GM12878 (cell line): ENCODE data around the gene NXN. TPM values are rescaled to one million over a fixed set of nuclear protein-coding genes. Genes with fewer than 3 reads are reported as not detected.

ENCODE experiments used
- ATAC-seq: fragments of 200-7000 bp; cut with Tn5 transposase; 3 replicates; pipeline ENCODE4 v1.9.1; 2020; ENCODE audit warnings: mild to moderate bottlenecking, moderate library complexity
- BruUV-seq: library from RNA; stranded (reverse); fragments of 400-500 nt; replicated peaks from 2 replicates; lab custom pipeline; 2021; lab: Mats Ljungman, UMichigan
- CTCF ChIA-PET: fragments of 300-600 bp; sonication (Branson Sonifier 250); formaldehyde crosslinking; extraction: SDS; loops from one replicate; lab custom pipeline; 2021; ENCODE audit warnings: inconsistent platforms; lab: Yijun Ruan, JAX
- POLR2A ChIA-PET: fragments of 350-600 bp; formaldehyde crosslinking; extraction: SDS; loops from one replicate; lab custom pipeline; 2021; ENCODE audit warnings: inconsistent platforms; lab: Charles Lee
- RAD21 ChIA-PET: fragments of 300-600 bp; sonication (Branson Sonifier 250); formaldehyde crosslinking; loops from one replicate; lab custom pipeline; 2023; ENCODE audit warnings: antibody characterized with exemption; ENCODE audit not compliant: unreplicated experiment; lab: Charles Lee
- SMC1A ChIA-PET: fragments of 300-600 bp; sonication (Branson Sonifier 250); formaldehyde crosslinking; loops from one replicate; lab custom pipeline; 2023; ENCODE audit not compliant: unreplicated experiment, uncharacterized antibody; lab: Charles Lee
- DNase-seq: peaks from one replicate; pipeline ENCODE4 v3.0.0-alpha.2; 2011; ENCODE audit warnings: low read depth, low spot score
- FAIRE-seq: peaks from 3 replicates; lab custom pipeline; 2011; peaks lifted over from hg19 to GRCh38; lab: Jason Lieb, UNC
- H2AFZ ChIP-seq: 2 replicates; pipeline ENCODE4 v1.6.0; 2011; ENCODE audit warnings: low read depth, low read length, control low read depth; ENCODE audit not compliant: control insufficient read depth
- H3K27ac ChIP-seq: 2 replicates; pipeline ENCODE4 v1.5.1; 2011; ENCODE audit warnings: control low read depth; ENCODE audit not compliant: control insufficient read depth, insufficient read depth
- H3K27me3 ChIP-seq, 2 experiments: replicated peaks in 1 of 2; 2 replicates each; pipeline versions ENCODE4 v1.6.0 to v1.6.1; 2011; ENCODE audit warnings: low read length in 1 of 2; ENCODE audit not compliant: control insufficient read depth in 2 of 2, insufficient read depth in 2 of 2
- H3K36me3 ChIP-seq, 2 experiments: 2 replicates each; pipeline ENCODE4 v1.5.1; 2011; ENCODE audit warnings: low read length in 1 of 2; ENCODE audit not compliant: control insufficient read depth in 2 of 2, insufficient read depth in 2 of 2
- H3K4me1 ChIP-seq: 2 replicates; pipeline ENCODE4 v1.6.1; 2011; ENCODE audit warnings: mild to moderate bottlenecking, low read length, moderate library complexity, mixed read lengths; ENCODE audit not compliant: control insufficient read depth, insufficient read depth
- H3K4me2 ChIP-seq: 2 replicates; pipeline ENCODE4 v1.6.0; 2011; ENCODE audit warnings: control low read depth; ENCODE audit not compliant: control insufficient read depth, insufficient read depth
- H3K4me3 ChIP-seq: fragments of 200-600 bp; sonication (generic); 2 replicates; pipeline ENCODE4 v1.5.1; 2016
- H3K79me2 ChIP-seq: 2 replicates; pipeline ENCODE4 v1.6.0; 2011; ENCODE audit warnings: low read length; ENCODE audit not compliant: control insufficient read depth, insufficient read depth
- H3K9ac ChIP-seq: 2 replicates; pipeline ENCODE4 v1.8.0; 2011; ENCODE audit warnings: low read length, control low read depth, mixed read lengths; ENCODE audit not compliant: control insufficient read depth, insufficient read depth
- H3K9me3 ChIP-seq: replicated peaks from 3 replicates; pipeline ENCODE4 v1.5.1; 2011; ENCODE audit warnings: mild to moderate bottlenecking, low read length; ENCODE audit not compliant: control insufficient read depth, insufficient read depth
- H4K20me1 ChIP-seq: 2 replicates; pipeline ENCODE4 v1.6.0; 2011; ENCODE audit not compliant: control insufficient read depth, insufficient read depth
- BCL11A ChIP-seq: IDR thresholded peaks from 2 replicates; pipeline ENCODE4 v1.6.1; 2011; ENCODE audit warnings: low read depth, low read length
- CEBPZ ChIP-seq: fragments of 150-350 bp; IDR thresholded peaks from 2 replicates; pipeline ENCODE4 v1.6.1; 2016; ENCODE audit warnings: low read depth, low read length
- CREB1 ChIP-seq: IDR thresholded peaks from 2 replicates; pipeline ENCODE4 v1.6.1; 2012; ENCODE audit warnings: low read depth, mild to moderate bottlenecking, inconsistent platforms
- ELK1 ChIP-seq: IDR thresholded peaks from 2 replicates; pipeline ENCODE4 v1.6.1; 2012; ENCODE audit warnings: low read depth, low read length, improper control_type of control experiment
- HDAC6 ChIP-seq: fragments of 200-600 bp; sonication (generic); IDR thresholded peaks from one replicate; pipeline ENCODE4 v1.8.0; 2017; ENCODE audit warnings: antibody characterized with exemption; ENCODE audit not compliant: unreplicated experiment
- MXI1 ChIP-seq: fragments of 150-350 bp; IDR thresholded peaks from 2 replicates; pipeline ENCODE4 v1.6.1; 2011; ENCODE audit warnings: low read depth, mild to moderate bottlenecking, inconsistent platforms, low read length, improper control_type of control experiment
- MYC ChIP-seq: IDR thresholded peaks from 2 replicates; pipeline ENCODE4 v1.6.1; 2011; ENCODE audit warnings: mild to moderate bottlenecking, low read length, moderate library complexity, inconsistent platforms; ENCODE audit not compliant: insufficient read depth, insufficient replicate concordance, insufficient read length, severe bottlenecking
- NBN ChIP-seq: fragments of 450-650 bp; IDR thresholded peaks from 2 replicates; pipeline ENCODE4 v1.6.1; 2016
- NR2C1 ChIP-seq: fragments of 450-650 bp; IDR thresholded peaks from 2 replicates; pipeline ENCODE4 v1.6.1; 2017; ENCODE audit warnings: antibody characterized with exemption, mild to moderate bottlenecking, moderate library complexity
- NRF1 ChIP-seq: conservative IDR thresholded peaks from 2 replicates; pipeline ENCODE4 v1.6.1; 2011; ENCODE audit warnings: mild to moderate bottlenecking, low read depth, low read length, improper control_type of control experiment
- RCOR1 ChIP-seq: conservative IDR thresholded peaks from 2 replicates; pipeline ENCODE4 v1.6.1; 2012; ENCODE audit warnings: low read depth, low read length, improper control_type of control experiment
- SMAD1 ChIP-seq: fragments of 450-650 bp; IDR thresholded peaks from 2 replicates; pipeline ENCODE4 v1.6.1; 2018; ENCODE audit warnings: mild to moderate bottlenecking, low read depth; ENCODE audit not compliant: partially characterized antibody
- TAF1 ChIP-seq: IDR thresholded peaks from 2 replicates; pipeline ENCODE4 v1.6.1; 2011; ENCODE audit warnings: mild to moderate bottlenecking, low read depth, low read length, borderline replicate concordance
- TCF7 ChIP-seq: IDR thresholded peaks from 2 replicates; pipeline ENCODE4 v1.6.1; 2014; ENCODE audit warnings: antibody characterized with exemption, borderline replicate concordance
- ZBED1 ChIP-seq: IDR thresholded peaks from 2 replicates; pipeline ENCODE4 v1.6.1; 2016; ENCODE audit warnings: borderline replicate concordance
- WGBS: methylation state at CpG from one replicate; pipeline ENCODE4 v1.1.6; 2016; ENCODE audit warnings: low lambda C conversion rate; ENCODE audit not compliant: insufficient replicate concordance, insufficient coverage; ENCODE audit errors: missing lambda C conversion rate; 5-methylcytosine and 5-hydroxymethylcytosine counted together
- in situ Hi-C: fragments of 300-500 bp; cut with MboI; formaldehyde crosslinking; loops from 9 replicates; pipeline ENCODE4 v1.14.3; 2018; ENCODE audit warnings: mixed read lengths
- intact Hi-C: fragments of 100-400 bp; cut with micrococcal nuclease; formaldehyde crosslinking; loops from one replicate; pipeline ENCODE4 v1.14.2; 2022; ENCODE audit not compliant: unreplicated experiment
- polyA plus RNA-seq, 11 experiments: library from polyadenylated mRNA; depleted of rRNA in 4 of 11; unstranded in 6 of 11; stranded (reverse) in 5 of 11; fragments of >200 nt; fragmentation: Nextera tagmentation in 4 of 11; fragmentation: Illumina TruSeq in 1 of 11; extraction: Ambion mirVana in 4 of 11; extraction: Trizol in 1 of 11; gene quantifications; 1 replicate in 1 of 11; 2 replicates in 10 of 11; pipeline versions ENCODE4 v1.2.1 to v1.2.3, GENCODE V29; 2011 to 2016; ENCODE audit warnings: inconsistent platforms in 2 of 11, missing spikeins in 2 of 11, low read depth in 1 of 11
- total RNA-seq, 4 experiments: library from RNA; depleted of rRNA in 3 of 4; stranded (reverse); fragments of >200 nt in 3 of 4; fragmentation: Illumina TruSeq in 1 of 4; extraction: Trizol in 1 of 4; gene quantifications; 2 replicates each; pipeline versions ENCODE4 v1.2.1 to v1.2.3, GENCODE V29; 2013 to 2021
- TF ChIP-seq, protein P1 (sequence below): fragments of 450-650 bp; formaldehyde crosslinking; IDR thresholded peaks from 2 replicates; pipeline ENCODE4 v1.4.0; 2020; ENCODE audit warnings: mild to moderate bottlenecking, moderate library complexity
- TF ChIP-seq, protein P2 (sequence below): fragments of 450-650 bp; IDR thresholded peaks from 2 replicates; pipeline ENCODE4 v1.6.1; 2014; ENCODE audit warnings: mild to moderate bottlenecking

The NXN gene
- total and polyA plus RNA-seq, 10 of the 15 experiments (the other 5 are each of a cell fraction or from before 2014, with no cell fraction given): 0.04 to 1.2 (median 0.30) TPM

- Histone ChIP-seq H2AFZ (no peak overlapping the region), H3K9ac (no peak overlapping the region), H3K27me3 (no peaks in the 10 kb centered on the region), H3K27ac (no peak overlapping the region), H3K9me3 (no peaks in the 10 kb centered on the region), H3K36me3 (no peaks in the 10 kb centered on the region), H3K4me2 (no peak overlapping the region), H3K4me1 (no peaks in the 10 kb centered on the region), H3K79me2 (no peaks in the 10 kb centered on the region), H4K20me1 (no peaks in the 10 kb centered on the region), H3K4me3 (no peak overlapping the region)
- ATAC-seq: no peak
- BruUV-seq: no TSS peak
- in situ Hi-C loops: no loop called here
- 64% methylated on average over 33 of the region's 33 CpGs for WGBS
- DNase-seq: no peak
- POLR2A ChIA-PET: no interaction called here
- SMC1A ChIA-PET: no interaction called here
- intact Hi-C loops: no loop called here
- no peak for FAIRE-seq
- RAD21 ChIA-PET: no interaction called here
- CTCF ChIA-PET: no interaction called here
- TF ChIP-seq TCF7: no peak
- TF ChIP-seq NBN: no peak
- no peak for TF ChIP-seq ZBED1
- no peak for TF ChIP-seq SMAD1
- TF ChIP-seq ELK1: no peak
- TF ChIP-seq CEBPZ: no peak
- TF ChIP-seq, protein P1, sequence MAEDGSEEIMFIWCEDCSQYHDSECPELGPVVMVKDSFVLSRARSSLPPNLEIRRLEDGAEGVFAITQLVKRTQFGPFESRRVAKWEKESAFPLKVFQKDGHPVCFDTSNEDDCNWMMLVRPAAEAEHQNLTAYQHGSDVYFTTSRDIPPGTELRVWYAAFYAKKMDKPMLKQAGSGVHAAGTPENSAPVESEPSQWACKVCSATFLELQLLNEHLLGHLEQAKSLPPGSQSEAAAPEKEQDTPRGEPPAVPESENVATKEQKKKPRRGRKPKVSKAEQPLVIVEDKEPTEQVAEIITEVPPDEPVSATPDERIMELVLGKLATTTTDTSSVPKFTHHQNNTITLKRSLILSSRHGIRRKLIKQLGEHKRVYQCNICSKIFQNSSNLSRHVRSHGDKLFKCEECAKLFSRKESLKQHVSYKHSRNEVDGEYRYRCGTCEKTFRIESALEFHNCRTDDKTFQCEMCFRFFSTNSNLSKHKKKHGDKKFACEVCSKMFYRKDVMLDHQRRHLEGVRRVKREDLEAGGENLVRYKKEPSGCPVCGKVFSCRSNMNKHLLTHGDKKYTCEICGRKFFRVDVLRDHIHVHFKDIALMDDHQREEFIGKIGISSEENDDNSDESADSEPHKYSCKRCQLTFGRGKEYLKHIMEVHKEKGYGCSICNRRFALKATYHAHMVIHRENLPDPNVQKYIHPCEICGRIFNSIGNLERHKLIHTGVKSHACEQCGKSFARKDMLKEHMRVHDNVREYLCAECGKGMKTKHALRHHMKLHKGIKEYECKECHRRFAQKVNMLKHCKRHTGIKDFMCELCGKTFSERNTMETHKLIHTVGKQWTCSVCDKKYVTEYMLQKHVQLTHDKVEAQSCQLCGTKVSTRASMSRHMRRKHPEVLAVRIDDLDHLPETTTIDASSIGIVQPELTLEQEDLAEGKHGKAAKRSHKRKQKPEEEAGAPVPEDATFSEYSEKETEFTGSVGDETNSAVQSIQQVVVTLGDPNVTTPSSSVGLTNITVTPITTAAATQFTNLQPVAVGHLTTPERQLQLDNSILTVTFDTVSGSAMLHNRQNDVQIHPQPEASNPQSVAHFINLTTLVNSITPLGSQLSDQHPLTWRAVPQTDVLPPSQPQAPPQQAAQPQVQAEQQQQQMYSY (CRISPR knock-in tag): no peak
- TF ChIP-seq, protein P2, sequence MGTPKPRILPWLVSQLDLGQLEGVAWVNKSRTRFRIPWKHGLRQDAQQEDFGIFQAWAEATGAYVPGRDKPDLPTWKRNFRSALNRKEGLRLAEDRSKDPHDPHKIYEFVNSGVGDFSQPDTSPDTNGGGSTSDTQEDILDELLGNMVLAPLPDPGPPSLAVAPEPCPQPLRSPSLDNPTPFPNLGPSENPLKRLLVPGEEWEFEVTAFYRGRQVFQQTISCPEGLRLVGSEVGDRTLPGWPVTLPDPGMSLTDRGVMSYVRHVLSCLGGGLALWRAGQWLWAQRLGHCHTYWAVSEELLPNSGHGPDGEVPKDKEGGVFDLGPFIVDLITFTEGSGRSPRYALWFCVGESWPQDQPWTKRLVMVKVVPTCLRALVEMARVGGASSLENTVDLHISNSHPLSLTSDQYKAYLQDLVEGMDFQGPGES: no peak
- TF ChIP-seq TAF1: no peak
- TF ChIP-seq MXI1: no peak
- no peak for TF ChIP-seq RCOR1
- no peak for TF ChIP-seq HDAC6
- TF ChIP-seq MYC: no peak
- TF ChIP-seq NR2C1: no peak
- TF ChIP-seq BCL11A: no peak
- no peak for TF ChIP-seq NRF1
- no peak for TF ChIP-seq CREB1
These were observed 138.3 kb downstream of the NXN start for GRCh38 chr17:841313-841712.
